ENCODE data around the gene DSCAML1.

DSCAML1 gene

DNA sequence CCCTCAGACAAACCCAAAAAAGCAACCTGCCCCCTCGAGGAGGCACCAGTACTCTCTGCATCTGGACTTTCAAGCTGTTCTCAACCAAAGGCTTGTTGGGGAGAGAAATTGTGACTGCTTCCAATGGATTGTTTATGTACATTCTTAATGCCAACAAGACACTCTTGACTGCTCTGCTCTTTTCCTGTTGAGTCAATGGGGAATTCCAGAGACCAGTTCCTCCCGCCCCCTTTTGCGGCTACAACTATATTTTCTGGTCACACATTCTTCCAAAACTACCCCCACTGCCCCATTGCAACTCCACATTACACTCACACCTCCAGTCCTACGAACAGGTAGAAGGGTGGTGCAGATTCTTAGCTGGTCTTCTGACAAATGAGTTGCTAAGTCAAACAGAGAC lies 187.0 kb downstream of the DSCAML1 start:
- no peak for DNase-seq
- Histone ChIP-seq H3K27me3 (no peaks in the 10 kb centered on the region), H3K36me3 (no peaks in the 10 kb centered on the region), H3K4me3 (ENCODE audit: low read depth, low read length) (no peak overlapping the region), H3K4me1 (peaks cover 3% of the 10 kb centered on the region; the same call in 1 of the 2 replicates), H3K9me3 (no peaks in the 10 kb centered on the region)
- TF ChIP-seq, protein P1, sequence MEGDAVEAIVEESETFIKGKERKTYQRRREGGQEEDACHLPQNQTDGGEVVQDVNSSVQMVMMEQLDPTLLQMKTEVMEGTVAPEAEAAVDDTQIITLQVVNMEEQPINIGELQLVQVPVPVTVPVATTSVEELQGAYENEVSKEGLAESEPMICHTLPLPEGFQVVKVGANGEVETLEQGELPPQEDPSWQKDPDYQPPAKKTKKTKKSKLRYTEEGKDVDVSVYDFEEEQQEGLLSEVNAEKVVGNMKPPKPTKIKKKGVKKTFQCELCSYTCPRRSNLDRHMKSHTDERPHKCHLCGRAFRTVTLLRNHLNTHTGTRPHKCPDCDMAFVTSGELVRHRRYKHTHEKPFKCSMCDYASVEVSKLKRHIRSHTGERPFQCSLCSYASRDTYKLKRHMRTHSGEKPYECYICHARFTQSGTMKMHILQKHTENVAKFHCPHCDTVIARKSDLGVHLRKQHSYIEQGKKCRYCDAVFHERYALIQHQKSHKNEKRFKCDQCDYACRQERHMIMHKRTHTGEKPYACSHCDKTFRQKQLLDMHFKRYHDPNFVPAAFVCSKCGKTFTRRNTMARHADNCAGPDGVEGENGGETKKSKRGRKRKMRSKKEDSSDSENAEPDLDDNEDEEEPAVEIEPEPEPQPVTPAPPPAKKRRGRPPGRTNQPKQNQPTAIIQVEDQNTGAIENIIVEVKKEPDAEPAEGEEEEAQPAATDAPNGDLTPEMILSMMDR (IDR thresholded peaks at IDR 0.05; ENCODE audit: low read depth, low read length): no peak

DNA sequence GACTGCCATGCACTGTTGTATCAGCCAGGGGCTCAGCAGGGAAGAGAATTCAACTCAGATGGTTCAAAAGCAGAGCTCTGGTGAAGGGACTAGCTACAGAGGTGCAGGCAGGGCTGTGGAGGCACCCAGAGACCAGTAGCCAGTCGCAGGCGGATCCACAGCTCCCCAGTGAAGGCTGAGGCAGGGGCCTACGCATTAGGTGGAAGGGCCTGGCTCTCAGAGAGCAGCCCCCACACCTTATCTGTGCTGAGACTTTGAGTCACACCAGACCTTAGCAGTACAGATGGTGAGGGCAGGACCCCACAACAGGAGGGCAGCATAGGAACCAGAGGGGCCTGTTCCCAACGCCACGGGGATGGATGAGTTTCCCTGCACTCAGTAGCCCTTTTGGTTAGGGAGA lies 189.6 kb downstream of the DSCAML1 start:
- H3K27me3 ChIP-seq: no peaks in the 10 kb centered on the region
- TF ChIP-seq, protein P1 (IDR thresholded peaks at IDR 0.05; ENCODE audit: low read depth, low read length): no peak

DNA sequence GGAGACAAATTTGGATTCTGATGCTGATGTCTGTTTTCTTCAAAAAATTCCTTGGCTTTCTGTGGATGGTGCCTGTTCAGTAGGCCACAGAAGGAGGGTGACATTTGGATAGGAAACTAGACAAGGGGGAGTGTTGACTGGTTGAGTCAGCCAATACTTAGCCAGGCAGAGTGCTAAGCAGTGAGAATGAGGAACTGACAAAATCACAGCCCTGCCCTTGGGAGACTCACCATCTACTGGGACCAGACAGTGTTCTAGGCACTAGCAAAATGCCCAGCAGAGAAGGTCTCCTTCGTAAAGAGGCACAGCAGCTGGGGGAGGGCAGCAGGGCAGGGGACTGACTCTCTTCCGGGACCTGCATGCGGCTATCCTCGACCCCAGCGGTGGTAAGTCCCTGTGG lies 190.2 kb downstream of the DSCAML1 start:
- Histone ChIP-seq H3K4me3 (ENCODE audit: low read depth, low read length) (no peak overlapping the region), H3K27me3 (no peaks in the 10 kb centered on the region), H3K4me1 (peaks cover 3% of the 10 kb centered on the region; the same call in 1 of the 2 replicates), H3K9me3 (no peaks in the 10 kb centered on the region), H3K36me3 (no peaks in the 10 kb centered on the region)
- DNase-seq: no peak
- TF ChIP-seq, protein P1 (IDR thresholded peaks at IDR 0.05; ENCODE audit: low read depth, low read length): no peak

More for the DNA sequence above, 189.6 kb downstream of the DSCAML1 start:
- Histone ChIP-seq H3K4me1 (peaks cover 3% of the 10 kb centered on the region; the same call in 1 of the 2 replicates), H3K36me3 (no peaks in the 10 kb centered on the region), H3K4me3 (ENCODE audit: low read depth, low read length) (no peak overlapping the region), H3K9me3 (no peaks in the 10 kb centered on the region)
- DNase-seq: peak; percentile 35

DNA sequence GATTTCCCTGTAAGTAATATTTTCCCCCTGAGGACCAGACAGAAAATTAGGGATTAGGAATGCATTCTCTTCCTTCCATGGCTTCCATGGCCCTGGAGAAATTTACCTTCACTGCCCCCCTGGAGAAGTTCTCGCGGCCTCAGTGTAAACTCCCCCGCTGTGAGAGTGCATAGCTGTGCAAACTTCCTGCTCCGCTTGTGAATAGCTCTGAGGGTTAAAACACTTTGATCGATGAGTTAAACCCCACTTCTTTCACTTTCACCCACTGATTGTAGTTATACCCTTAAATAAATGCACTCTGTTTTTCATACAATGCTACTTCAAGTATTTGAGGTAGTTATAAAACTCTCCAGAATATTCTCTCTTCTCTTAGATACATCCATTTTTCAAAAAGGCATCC lies 190.8 kb downstream of the DSCAML1 start:
- Histone ChIP-seq H3K27me3 (no peaks in the 10 kb centered on the region), H3K9me3 (no peaks in the 10 kb centered on the region), H3K4me3 (ENCODE audit: low read depth, low read length) (no peak overlapping the region), H3K4me1 (peaks cover 3% of the 10 kb centered on the region; the same call in 1 of the 2 replicates), H3K36me3 (no peaks in the 10 kb centered on the region)
- TF ChIP-seq, protein P1 (IDR thresholded peaks at IDR 0.05; ENCODE audit: low read depth, low read length): no peak
- DNase-seq: no peak

DNA sequence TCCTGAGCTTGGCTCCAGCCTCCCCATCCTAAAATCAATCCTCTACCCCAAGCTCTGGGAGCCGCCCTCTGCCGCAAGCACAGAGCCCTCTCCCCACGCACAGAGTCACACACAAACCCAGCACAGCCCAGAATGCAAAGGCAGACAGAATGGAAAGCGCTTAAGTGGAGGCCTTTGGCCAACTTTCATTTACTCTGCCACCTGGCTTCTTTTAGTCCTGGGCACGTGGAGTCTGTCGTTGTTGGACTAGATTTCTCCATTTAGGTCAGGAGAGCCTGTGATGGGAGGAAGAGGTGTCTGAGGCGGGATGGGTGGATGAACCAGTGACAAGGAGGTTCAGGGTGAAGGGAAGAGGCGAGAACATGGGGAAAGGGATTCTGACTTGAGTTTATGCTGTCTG lies 191.7 kb downstream of the DSCAML1 start:
- Histone ChIP-seq H3K27me3 (no peaks in the 10 kb centered on the region), H3K9me3 (no peaks in the 10 kb centered on the region), H3K4me3 (ENCODE audit: low read depth, low read length) (no peak overlapping the region), H3K4me1 (peaks cover 3% of the 10 kb centered on the region; the same call in 1 of the 2 replicates), H3K36me3 (no peaks in the 10 kb centered on the region)
- TF ChIP-seq, protein P1 (IDR thresholded peaks at IDR 0.05; ENCODE audit: low read depth, low read length): no peak
- no peak for DNase-seq

DNA sequence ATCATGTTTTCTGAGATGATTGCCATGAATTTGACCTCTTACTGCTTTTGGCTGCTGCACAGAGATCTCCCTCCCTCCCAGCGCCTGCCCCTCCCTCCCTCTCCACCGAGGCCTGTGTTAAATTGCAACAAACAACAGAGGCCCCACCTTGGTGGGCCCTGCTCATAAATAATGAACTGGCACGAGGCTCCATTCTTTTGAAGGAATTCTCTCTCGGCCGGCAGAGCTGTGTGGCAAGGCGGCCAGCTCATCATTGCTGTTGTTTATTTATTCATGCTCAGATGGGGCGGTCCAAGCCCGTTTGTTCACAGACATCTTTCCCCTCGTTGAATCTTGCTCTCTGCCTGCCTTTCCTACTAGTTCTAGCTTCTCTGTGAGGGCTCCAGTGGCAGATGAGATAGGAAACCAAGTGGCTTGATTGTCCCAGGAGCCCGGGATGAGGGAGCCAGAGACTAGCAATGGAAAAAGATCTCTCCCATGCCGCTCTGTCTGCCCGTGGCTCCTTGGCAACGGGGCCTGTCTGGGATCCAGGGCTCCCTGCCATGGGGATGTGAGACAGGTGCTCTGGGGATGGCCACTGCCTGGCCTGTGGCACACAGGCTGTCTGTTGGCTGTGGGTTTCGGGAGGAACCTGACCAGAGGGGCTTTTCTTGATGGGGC lies 192.6 kb downstream of the DSCAML1 start:
- Histone ChIP-seq H3K9me3 (no peaks in the 10 kb centered on the region), H3K4me1 (peaks cover 3% of the 10 kb centered on the region; the same call in 1 of the 2 replicates), H3K36me3 (no peaks in the 10 kb centered on the region), H3K27me3 (no peaks in the 10 kb centered on the region), H3K4me3 (ENCODE audit: low read depth, low read length) (no peak overlapping the region)
- DNase-seq: no peak
- TF ChIP-seq, protein P1 (IDR thresholded peaks at IDR 0.05; ENCODE audit: low read depth, low read length): no peak
